Stimulated activated naive CD8-positive, alpha-beta T cell treated with anti-CD3 and anti-CD28 coated beads, Interleukin-15, Interleukin-2, amounts not matched to agents 100 U/mL and 50 U/mL, for 24 hours (primary cell): Measurements from ENCODE around the gene EME2.
A peak's percentile ranks its signal among the peaks of the same experiment; 100 is the strongest.

Experiments
- ATAC-seq: fragments of 150-1000 bp; cut with Tn5 transposase; one replicate; pipeline ENCODE4 v1.10.0; 2021
- DNase-seq: peaks from one replicate; pipeline ENCODE4 v3.0.0; 2021

Gene EME2

DNA sequence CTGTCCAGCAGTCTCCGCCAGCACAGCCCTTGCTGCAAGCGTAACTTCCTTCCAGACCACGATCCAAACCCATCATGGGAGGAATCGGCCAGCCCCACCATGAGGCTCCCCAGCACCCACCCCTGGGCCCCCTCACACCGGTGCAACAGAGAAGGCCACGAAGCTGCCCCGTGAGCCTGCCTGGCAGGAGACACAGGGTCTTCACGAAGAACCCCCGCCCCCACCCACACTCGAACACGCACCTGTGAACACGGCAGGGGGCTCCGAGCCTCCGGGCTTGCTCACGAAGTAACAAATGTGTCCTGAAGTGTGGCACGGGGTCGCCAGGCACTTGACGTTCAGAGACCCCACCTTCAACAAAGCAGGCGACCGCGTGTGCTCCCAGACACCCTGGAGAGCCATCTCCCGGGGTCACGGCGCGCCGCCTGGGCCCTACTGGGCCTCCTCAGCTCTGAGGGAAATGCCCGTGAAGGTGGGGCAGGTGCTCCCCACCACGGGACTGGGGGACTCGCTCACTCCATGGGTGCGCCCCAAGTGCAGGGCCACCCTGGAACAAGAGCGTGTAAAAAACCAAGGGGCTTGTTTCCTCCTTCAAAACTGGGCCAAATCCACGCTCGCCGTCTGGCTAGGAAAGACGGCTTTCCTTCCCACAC, 46.4 kb downstream of the EME2 start:
- DNase-seq (no peak), ATAC-seq (no peak)

DNA sequence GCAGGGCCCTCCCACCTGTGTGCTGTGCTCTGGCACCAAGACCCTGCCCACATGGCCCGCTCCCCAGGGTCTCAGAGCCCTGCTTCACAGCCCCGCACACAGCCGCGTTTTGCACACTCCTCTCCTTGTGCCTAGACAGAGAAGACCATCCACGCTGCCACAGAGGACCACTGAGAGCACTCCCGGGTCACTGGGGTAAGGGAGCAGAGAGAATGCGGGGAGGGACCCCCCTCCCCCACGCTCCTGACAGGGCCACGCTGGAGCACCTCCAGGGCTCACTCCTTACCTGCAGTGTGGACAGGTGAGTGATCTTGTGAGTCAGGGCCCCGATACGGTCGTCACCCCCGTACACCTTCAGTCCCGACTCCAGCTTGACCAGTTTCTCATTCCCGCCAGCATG, 47.0 kb downstream of the EME2 start:
- no peak for ATAC-seq

DNA sequence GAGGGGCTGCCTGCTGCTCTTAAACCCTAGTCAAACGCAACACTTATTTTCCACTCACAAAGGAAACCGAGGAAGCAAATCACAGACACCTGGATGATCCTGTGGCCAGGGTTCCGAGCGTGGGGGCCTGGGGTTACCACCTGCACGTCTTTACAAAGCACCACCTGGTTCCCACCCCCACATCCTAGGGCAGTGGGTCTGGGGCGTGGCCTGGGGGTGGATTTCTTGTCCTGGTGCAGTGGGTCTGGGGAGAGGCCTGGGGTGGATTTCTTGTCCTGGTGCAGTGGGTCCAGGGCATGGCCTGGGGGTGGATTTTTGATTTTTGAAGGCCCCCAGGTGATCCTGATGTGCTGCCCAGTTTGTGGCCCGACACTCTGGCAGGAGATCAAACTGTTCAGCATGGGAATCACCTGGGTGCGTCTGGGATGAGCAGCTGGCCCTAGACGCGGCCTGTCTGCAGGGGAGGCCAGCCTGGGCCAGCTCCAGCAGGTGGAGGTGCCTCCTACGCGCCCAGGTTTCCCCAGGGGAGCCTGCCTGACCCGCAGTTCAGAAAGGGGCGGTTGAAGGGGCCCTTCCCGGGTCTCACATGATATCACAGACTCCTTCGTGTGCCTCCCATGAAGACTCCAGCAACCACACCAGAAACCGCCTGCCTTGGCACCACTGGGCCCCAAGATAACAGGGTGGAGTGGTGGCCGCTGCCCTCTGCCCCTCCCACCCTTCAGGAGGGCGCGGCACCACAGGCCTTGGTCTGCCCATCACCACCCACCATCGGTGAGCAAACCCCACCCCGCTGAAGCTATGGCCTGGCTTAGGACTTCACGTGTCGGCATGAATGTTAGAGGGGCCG, 47.7 kb downstream of the EME2 start:
- ATAC-seq (no peak), DNase-seq (no peak)

More for the DNA sequence above, 47.0 kb downstream of the EME2 start:
- DNase-seq = no peak

DNA sequence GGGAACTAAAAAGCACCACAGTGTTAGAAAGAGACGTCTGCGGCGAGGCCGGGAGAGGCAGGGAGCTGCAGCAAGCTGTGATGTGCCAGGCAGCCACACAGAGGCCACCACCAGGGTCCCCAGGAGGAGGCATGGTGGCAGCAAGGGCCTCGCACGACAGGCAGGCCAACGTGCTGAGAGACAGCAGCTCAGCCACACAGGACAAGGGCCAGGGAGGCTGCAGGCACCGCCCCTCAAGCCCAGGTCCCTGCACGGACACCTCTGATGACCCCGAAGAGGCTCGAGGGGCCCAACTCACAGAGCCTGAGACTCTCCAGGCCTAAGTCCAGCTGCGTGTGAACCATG, 48.3 kb downstream of the EME2 start:
- DNase-seq = no peak
- ATAC-seq = no peak

DNA sequence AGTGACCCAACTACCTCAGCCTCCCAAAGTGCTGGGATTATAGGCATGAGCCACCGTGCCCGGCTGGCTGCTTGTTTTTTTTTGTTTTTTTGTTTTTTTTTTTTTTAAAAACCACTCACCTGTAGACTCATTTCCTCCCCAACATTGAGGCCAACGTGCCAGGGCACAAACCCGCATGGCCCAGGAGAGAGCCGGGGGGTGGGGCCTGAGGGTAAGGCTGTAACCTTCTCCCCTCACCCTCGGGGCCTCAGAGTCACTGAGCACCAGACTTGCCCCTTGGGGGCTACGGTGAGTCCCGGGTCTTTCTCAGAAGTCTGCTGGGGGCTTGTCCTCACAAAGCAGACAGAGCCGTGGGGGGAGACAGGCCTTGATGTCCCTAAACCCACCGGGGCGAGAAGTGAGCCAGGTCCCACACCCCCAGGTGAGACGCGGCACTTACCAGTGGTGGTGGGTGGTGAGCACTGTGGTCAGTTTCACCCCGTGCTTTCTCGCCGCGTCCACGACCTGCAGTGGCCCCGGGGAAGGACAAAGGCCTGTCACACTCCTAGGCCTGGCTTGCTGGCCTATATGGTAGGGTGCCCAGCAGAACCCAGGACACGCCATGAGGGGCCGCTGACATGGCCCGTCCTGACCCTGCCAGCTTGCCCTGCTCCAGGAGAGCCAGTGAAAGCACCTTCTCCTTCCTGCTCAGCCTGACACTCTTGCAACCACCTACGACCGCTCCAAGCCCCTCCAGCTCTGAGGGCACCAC, 49.4 kb downstream of the EME2 start:
- DNase-seq = no peak
- ATAC-seq = no peak

DNA sequence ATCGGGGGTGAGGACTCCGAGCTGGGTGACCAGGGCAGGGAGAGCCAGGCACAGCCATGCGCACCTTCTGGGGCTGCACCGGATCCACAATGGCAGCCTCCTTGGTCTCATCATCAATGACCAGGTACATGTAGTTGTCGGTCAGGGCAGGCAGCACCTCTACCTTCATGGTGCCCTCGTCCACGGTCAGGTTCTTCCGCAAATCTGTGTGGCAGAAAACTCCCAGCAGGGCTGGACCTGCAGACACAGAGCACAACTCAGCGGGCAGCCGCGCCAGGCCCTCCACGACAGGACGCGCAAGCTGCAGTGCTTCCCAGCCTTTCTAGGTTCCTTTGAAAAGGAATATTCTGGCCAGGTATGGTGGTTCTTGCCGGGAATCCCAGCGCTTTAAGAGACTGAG, 50.2 kb downstream of the EME2 start:
- no peak for DNase-seq
- no peak for ATAC-seq

DNA sequence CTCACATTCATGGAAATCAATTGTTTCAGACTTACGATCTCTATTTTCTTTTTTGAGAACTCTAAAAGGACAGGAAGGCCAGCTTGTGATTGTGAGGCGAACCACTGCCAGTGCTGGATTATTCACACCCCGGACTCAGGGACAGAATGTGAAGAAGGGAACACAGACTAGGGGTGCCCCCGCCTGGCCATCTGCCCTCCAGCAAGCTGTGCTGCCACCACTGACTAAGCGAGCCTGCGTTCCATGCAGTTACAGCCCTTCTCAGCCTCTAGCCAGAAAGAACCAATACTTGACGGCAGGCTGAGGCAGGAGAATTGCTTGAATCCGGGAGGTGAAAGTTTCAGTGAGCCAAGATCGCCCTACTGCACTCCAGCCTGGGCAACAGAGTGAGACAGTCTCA, 51.2 kb downstream of the EME2 start:
- ATAC-seq (no peak), DNase-seq (peak; percentile 28)

DNA sequence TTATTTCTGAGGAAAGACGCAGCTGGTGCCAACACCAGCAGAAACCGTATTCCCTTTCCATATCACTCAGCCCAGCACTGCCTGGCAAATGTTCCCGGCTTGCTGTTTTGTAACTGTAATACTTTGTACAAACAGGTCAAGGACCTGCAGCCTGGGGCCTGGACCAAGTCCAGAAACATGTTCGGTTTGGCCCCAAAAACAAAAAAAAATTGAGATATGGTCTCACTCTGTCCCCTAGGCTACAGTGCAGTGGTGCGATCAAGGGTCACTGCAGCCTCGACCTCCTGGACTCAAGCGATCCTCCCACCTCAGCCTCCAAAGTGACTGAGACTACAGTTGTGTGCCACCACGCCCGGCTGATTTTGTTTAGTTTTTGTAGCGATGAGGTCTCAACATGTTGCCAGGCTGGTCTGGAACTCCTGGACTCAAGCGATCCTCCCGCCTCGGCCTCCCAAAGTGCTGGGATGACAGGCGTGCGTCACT, 52.8 kb downstream of the EME2 start:
- DNase-seq = no peak

More for the DNA sequence above, 52.8 kb downstream of the EME2 start:
- ATAC-seq = no peak
